Prostate gland (tissue), 2 donors: ENCODE measurements around the gene PLCB1.

ENCODE experiments used
- CTCF ChIP-seq, 4 experiments: fragments of 200-600 bp in 2 of 4; fragments of 450-650 bp in 2 of 4; sonication (generic) in 2 of 4; IDR thresholded peaks; 1 replicate in 3 of 4; 2 replicates in 1 of 4; pipeline ENCODE4 v1.5.1; 2016 to 2019; ENCODE audit warnings: antibody characterized with exemption in 4 of 4, mild to moderate bottlenecking in 2 of 4, moderate library complexity in 2 of 4
- POLR2A ChIP-seq: fragments of 450-650 bp; IDR thresholded peaks from one replicate; pipeline ENCODE4 v1.6.1; 2016; ENCODE audit warnings: antibody characterized with exemption, mild to moderate bottlenecking

GRCh38 chr20:8246153-8246552 is 114.1 kb downstream of the PLCB1 start:
- TF ChIP-seq CTCF (IDR thresholded peaks at IDR 0.05) = no peak
- TF ChIP-seq POLR2A = no peak
